IMR-90 (cell line): ENCODE results near the gene PPP6C. TPM values are rescaled to one million over a fixed set of nuclear protein-coding genes. Genes with fewer than 3 reads are reported as not detected.
A peak's percentile ranks its signal among the peaks of the same experiment; 100 is the strongest.

ENCODE experiments used
- ATAC-seq: fragments of 200-7000 bp; cut with Tn5 transposase; 2 replicates; pipeline ENCODE4 v1.9.1; 2020; ENCODE audit warnings: low read depth, mild to moderate bottlenecking, moderate library complexity
- BruUV-seq: library from RNA; stranded (reverse); fragments of 400-500 nt; replicated peaks from 2 replicates; lab custom pipeline; 2021; lab: Mats Ljungman, UMichigan
- CTCF ChIA-PET: fragments of 300-600 bp; formaldehyde crosslinking; extraction: SDS; loops from one replicate; lab custom pipeline; 2021; ENCODE audit warnings: antibody characterized with exemption; lab: Yijun Ruan, JAX
- POLR2A ChIA-PET: fragments of 300-600 bp; sonication (Branson Sonifier 250); formaldehyde crosslinking; loops from one replicate; lab custom pipeline; 2022; ENCODE audit warnings: antibody characterized with exemption; ENCODE audit not compliant: unreplicated experiment; lab: Charles Lee
- DNase-seq: peaks from one replicate; pipeline ENCODE4 v3.0.0; 2013
- H2AFZ ChIP-seq: replicated peaks from 2 replicates; pipeline ENCODE3; 2013; ENCODE audit warnings: low read length, mild to moderate bottlenecking; ENCODE audit not compliant: poor library complexity
- H2AK5ac ChIP-seq: 2 replicates; pipeline ENCODE4 v1.6.1; 2013; ENCODE audit warnings: low read depth, low read length, inconsistent platforms
- H2AK9ac ChIP-seq: replicated peaks from 2 replicates; pipeline ENCODE3; 2013; ENCODE audit warnings: mild to moderate bottlenecking, low read depth, low read length, moderate library complexity; ENCODE audit not compliant: poor library complexity
- H2BK120ac ChIP-seq: 2 replicates; pipeline ENCODE4 v1.6.1; 2013; ENCODE audit warnings: low read depth, low read length, inconsistent platforms
- H2BK15ac ChIP-seq: 3 replicates; pipeline ENCODE4 v1.6.1; 2013; ENCODE audit warnings: low read depth, low read length, inconsistent platforms
- H2BK20ac ChIP-seq: 2 replicates; pipeline ENCODE4 v1.6.1; 2013; ENCODE audit warnings: low read depth, mild to moderate bottlenecking, inconsistent platforms, low read length, moderate library complexity
- H2BK5ac ChIP-seq: 2 replicates; pipeline ENCODE4 v1.6.1; 2013; ENCODE audit warnings: mild to moderate bottlenecking, low read depth, low read length, inconsistent platforms; ENCODE audit not compliant: poor library complexity, severe bottlenecking
- H3K14ac ChIP-seq: replicated peaks from 2 replicates; pipeline ENCODE4 v1.6.1; 2013; ENCODE audit warnings: low read depth, low read length, inconsistent platforms
- H3K18ac ChIP-seq: 2 replicates; pipeline ENCODE4 v1.6.1; 2013; ENCODE audit warnings: low read depth, low read length, control low read depth
- H3K23ac ChIP-seq: 2 replicates; pipeline ENCODE4 v1.6.1; 2013; ENCODE audit warnings: low read depth, low read length, inconsistent platforms
- H3K27ac ChIP-seq: 2 replicates; pipeline ENCODE4 v1.5.1; 2013; ENCODE audit warnings: mild to moderate bottlenecking, control low read depth, low read length; ENCODE audit not compliant: insufficient read depth
- H3K27me3 ChIP-seq: 2 replicates; pipeline ENCODE4 v1.6.1; 2013; ENCODE audit warnings: low read length; ENCODE audit not compliant: control insufficient read depth, insufficient read depth
- H3K36me3 ChIP-seq: 2 replicates; pipeline ENCODE4 v1.6.1; 2013; ENCODE audit warnings: low read length, mixed read lengths; ENCODE audit not compliant: control insufficient read depth, insufficient read depth
- H3K4ac ChIP-seq: 2 replicates; pipeline ENCODE4 v1.6.1; 2013; ENCODE audit warnings: low read depth, low read length, inconsistent platforms
- H3K4me1 ChIP-seq: 2 replicates; pipeline ENCODE4 v1.6.1; 2013; ENCODE audit warnings: low read length, mixed read lengths; ENCODE audit not compliant: control insufficient read depth, insufficient read depth
- H3K4me2 ChIP-seq: 2 replicates; pipeline ENCODE4 v1.6.1; 2013; ENCODE audit warnings: low read depth, mild to moderate bottlenecking, control low read depth, low read length, moderate library complexity
- H3K4me3 ChIP-seq: 2 replicates; pipeline ENCODE4 v1.5.1; 2013; ENCODE audit warnings: low read depth, mild to moderate bottlenecking, control low read depth, low read length, moderate library complexity; ENCODE audit not compliant: insufficient read depth
- H3K56ac ChIP-seq: 2 replicates; pipeline ENCODE4 v1.6.1; 2013; ENCODE audit warnings: low read length, inconsistent platforms; ENCODE audit not compliant: insufficient read depth; ENCODE audit errors: extremely low read depth
- H3K79me1 ChIP-seq, 2 experiments: 2 replicates each; pipeline ENCODE4 v1.6.1; 2013; ENCODE audit warnings: low read length in 2 of 2, inconsistent platforms in 1 of 2, low read depth in 1 of 2
- H3K9ac ChIP-seq: 2 replicates; pipeline ENCODE4 v1.6.1; 2013; ENCODE audit warnings: low read depth, low read length, control low read depth
- H3K9me1 ChIP-seq: 2 replicates; pipeline ENCODE4 v1.6.1; 2013; ENCODE audit warnings: low read length, inconsistent platforms; ENCODE audit not compliant: insufficient read depth
- H3K9me3 ChIP-seq: 2 replicates; pipeline ENCODE4 v1.6.1; 2013; ENCODE audit warnings: low read length; ENCODE audit not compliant: control insufficient read depth, insufficient read depth
- H4K20me1 ChIP-seq: 2 replicates; pipeline ENCODE4 v1.6.1; 2013; ENCODE audit warnings: low read length, inconsistent platforms; ENCODE audit not compliant: insufficient read depth
- H4K5ac ChIP-seq: 2 replicates; pipeline ENCODE4 v1.6.1; 2013; ENCODE audit warnings: mild to moderate bottlenecking, low read depth, low read length, control low read depth
- H4K8ac ChIP-seq, 2 experiments: 2 replicates each; pipeline ENCODE4 v1.6.1; 2013; ENCODE audit warnings: low read depth in 2 of 2, low read length in 2 of 2, control low read depth in 1 of 2, inconsistent platforms in 1 of 2
- H4K91ac ChIP-seq: 2 replicates; pipeline ENCODE4 v1.6.1; 2013; ENCODE audit warnings: low read depth, low read length, inconsistent platforms; ENCODE audit not compliant: insufficient read depth
- CHD1 ChIP-seq: IDR thresholded peaks from 2 replicates; pipeline ENCODE4 v1.6.1; 2012; ENCODE audit warnings: low read depth, low read length, improper control_type of control experiment
- WGBS, 2 experiments: methylation state at CpG; one replicate each; pipeline versions ENCODE4 v1.1.5 to v1.1.7; 2013; ENCODE audit warnings: missing lambda C conversion rate in 2 of 2; ENCODE audit not compliant: insufficient read length in 1 of 2; ENCODE audit errors: extremely low coverage in 2 of 2; 5-methylcytosine and 5-hydroxymethylcytosine counted together
- dilution Hi-C: fragments of 300-500 bp; cut with HindIII; formaldehyde crosslinking; loops from one replicate; pipeline ENCODE4 v1.14.3; 2018; ENCODE audit warnings: low sequenced_read_pairs; ENCODE audit not compliant: unreplicated experiment
- in situ Hi-C: fragments of 300-500 bp; cut with MboI; formaldehyde crosslinking; loops from 3 replicates; pipeline ENCODE4 v1.14.3; 2019; ENCODE audit warnings: low sequenced_read_pairs, inconsistent platforms, mixed read lengths
- intact Hi-C: fragments of 100-400 bp; cut with micrococcal nuclease; formaldehyde crosslinking; loops from 2 replicates; pipeline ENCODE4 v1.10.0; 2022
- polyA plus RNA-seq, 3 experiments: library from polyadenylated mRNA; depleted of rRNA; stranded (reverse); fragments of >200 nt; gene quantifications; 2 replicates each; pipeline ENCODE4 v1.2.3, GENCODE V29; 2012; ENCODE audit warnings: low replicate concordance in 1 of 3
- total RNA-seq: library from RNA; depleted of rRNA; stranded (reverse); fragments of >200 nt; gene quantifications from 2 replicates; pipeline ENCODE4 v1.2.3, GENCODE V29; 2012
- TF ChIP-seq, protein P1 (sequence below): conservative IDR thresholded peaks from 2 replicates; pipeline ENCODE4 v1.5.1; 2012; ENCODE audit warnings: mild to moderate bottlenecking, low read depth, low read length, improper control_type of control experiment

The PPP6C gene
- total and polyA plus RNA-seq, 2 of the 4 experiments (the other 2 are of a cell fraction): 14.5 to 15.4 TPM

DNA sequence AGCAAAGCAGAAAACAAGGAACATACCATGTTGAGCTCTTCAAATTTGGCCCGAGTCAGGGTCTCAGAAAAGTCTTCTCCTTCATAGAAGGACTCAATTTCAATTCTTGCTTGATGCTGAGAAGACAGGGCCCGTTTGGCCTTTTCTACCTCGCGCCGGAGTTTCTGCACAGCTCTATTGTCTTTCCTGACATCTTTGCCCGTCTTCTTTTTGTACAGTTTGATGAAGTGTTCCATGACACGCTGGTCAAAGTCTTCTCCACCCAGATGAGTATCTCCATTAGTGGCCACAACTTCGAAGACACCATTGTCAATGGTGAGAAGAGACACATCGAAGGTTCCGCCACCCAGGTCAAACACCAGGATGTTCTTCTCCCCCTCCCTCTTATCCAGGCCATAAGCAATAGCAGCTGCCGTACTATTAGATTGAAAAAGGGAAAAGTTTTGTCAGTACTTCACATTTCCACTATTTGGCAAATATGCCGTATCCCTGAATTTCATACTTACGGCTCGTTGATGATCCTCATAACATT lies 49.4 kb upstream of the PPP6C start:
- Histone ChIP-seq H2BK5ac (no peak overlapping the region), H3K18ac (no peak overlapping the region), H4K91ac (no peak overlapping the region), H3K36me3 (peaks cover 35% of the 10 kb centered on the region), H4K8ac (no peak overlapping the region), H3K27ac (no peak overlapping the region), H3K9me1 (no peaks in the 10 kb centered on the region), H2AFZ (no peak overlapping the region), H2AK9ac (no peak overlapping the region), H2BK15ac (no peak overlapping the region), H3K23ac (peak overlapping the region; percentile 39; the same call in 1 of the 2 replicates), H2AK5ac (no peak overlapping the region), H2BK120ac (no peak overlapping the region), H4K5ac (no peak overlapping the region), H4K20me1 (peaks cover 69% of the 10 kb centered on the region), H3K4me2 (peak overlapping the region; percentile 54), H3K4me3 (peak overlapping the region; percentile 11; the same call in 1 of the 2 replicates), H3K14ac (no peak overlapping the region), H3K79me1 (peaks cover 8 to 42% of the 10 kb centered on the region in 2 experiments), H3K9me3 (no peaks in the 10 kb centered on the region), H3K4me1 (peaks cover 6% of the 10 kb centered on the region), H3K4ac (no peak overlapping the region), H2BK20ac (no peak overlapping the region), H3K56ac (no peak overlapping the region), H3K27me3 (no peaks in the 10 kb centered on the region), H3K9ac (peak overlapping the region; percentile 6; the same call in 1 of the 2 replicates)
- no peak for ATAC-seq
- WGBS, 2 experiments: 95% methylated on average over 4 of the region's 14 CpGs; no CpG with 5 or more reads in 1 of the 2 experiments
- in situ Hi-C loops (no loop called here), dilution Hi-C loops (no loop called here), intact Hi-C loops (no loop called here)
- no TSS peak for BruUV-seq
- CTCF ChIA-PET: interaction anchor here (0.6 kb wide), 1 partner anchor 13 kb away, joined by 4 read pairs; no protein-coding TSS in a partner anchor
- POLR2A ChIA-PET: no interaction called here
- 0 out of 2 replicates have a peak, but pooled peaks have one; percentile 15 for TF ChIP-seq CHD1
- TF ChIP-seq, protein P1, sequence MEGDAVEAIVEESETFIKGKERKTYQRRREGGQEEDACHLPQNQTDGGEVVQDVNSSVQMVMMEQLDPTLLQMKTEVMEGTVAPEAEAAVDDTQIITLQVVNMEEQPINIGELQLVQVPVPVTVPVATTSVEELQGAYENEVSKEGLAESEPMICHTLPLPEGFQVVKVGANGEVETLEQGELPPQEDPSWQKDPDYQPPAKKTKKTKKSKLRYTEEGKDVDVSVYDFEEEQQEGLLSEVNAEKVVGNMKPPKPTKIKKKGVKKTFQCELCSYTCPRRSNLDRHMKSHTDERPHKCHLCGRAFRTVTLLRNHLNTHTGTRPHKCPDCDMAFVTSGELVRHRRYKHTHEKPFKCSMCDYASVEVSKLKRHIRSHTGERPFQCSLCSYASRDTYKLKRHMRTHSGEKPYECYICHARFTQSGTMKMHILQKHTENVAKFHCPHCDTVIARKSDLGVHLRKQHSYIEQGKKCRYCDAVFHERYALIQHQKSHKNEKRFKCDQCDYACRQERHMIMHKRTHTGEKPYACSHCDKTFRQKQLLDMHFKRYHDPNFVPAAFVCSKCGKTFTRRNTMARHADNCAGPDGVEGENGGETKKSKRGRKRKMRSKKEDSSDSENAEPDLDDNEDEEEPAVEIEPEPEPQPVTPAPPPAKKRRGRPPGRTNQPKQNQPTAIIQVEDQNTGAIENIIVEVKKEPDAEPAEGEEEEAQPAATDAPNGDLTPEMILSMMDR: no peak
- no peak for DNase-seq
